ENCODE results near the gene EEF2.

GRCh38 chr19:4032436-4032835 lies 47.2 kb upstream of the EEF2 start:
- no peak for TF ChIP-seq CTCF (IDR thresholded peaks at IDR 0.05)
- no peak for TF ChIP-seq POLR2A (IDR thresholded peaks at IDR 0.05)
- TF ChIP-seq POLR2AphosphoS5 (IDR thresholded peaks at IDR 0.05; ENCODE audit: insufficient read depth in 1 of 2, low read depth in 1 of 2) = no peak

All from vagina (tissue), 2 donors.